Stimulated activated CD8-positive, alpha-beta memory T cell treated with anti-CD3 and anti-CD28 coated beads, Interleukin-12 subunit alpha, Interleukin-12 subunit beta, amount 100 ng/mL, for 4 hours (primary cell): ENCODE measurements around the gene MAD1L1.

ENCODE experiments used
- DNase-seq: peaks from one replicate; pipeline ENCODE4 v3.0.0-alpha.2; 2020; ENCODE audit warnings: low read depth

MAD1L1 gene

GRCh38 chr7:2029211-2029905, 203.4 kb downstream of the MAD1L1 start:
- DNase-seq = no peak

- DNase-seq = no peak
These were observed 204.0 kb downstream of the MAD1L1 start for GRCh38 chr7:2028733-2029132.

DNA sequence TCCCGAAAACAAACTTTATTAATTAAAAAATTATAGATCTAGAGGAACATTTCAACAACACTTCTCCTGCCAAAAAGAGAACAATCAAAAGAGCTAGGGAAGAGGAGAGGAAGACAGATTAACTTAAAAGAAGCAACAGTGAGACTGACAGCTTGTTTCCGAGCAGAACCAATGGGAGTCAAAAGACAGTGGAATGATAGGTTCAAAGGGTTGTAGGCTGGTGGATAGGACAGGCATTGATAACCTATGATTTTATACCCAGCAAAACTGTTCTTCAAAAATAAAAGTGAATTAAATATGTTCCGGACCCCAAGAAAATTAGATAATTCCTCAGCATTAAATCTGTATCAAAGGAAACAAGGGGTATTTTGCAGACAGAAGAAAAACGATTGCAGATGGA, 207.6 kb downstream of the MAD1L1 start:
- no peak for DNase-seq

DNA sequence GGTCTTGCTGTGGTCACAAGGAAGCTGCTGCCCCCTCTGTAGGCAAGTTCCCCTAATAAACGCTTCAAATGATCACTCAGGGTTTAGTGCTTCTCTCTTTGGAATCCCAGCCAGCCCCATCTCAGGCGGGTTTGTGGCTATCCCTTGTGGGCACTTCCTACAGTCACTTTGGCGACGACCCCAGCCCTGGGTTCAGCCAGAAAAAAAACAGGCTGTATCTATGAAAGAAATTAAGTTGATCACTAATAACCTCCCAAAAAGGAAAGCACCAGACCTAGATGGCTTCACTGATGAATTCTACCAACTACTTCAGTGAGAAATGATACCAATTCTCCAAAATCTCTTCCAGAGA, 208.2 kb downstream of the MAD1L1 start:
- DNase-seq = no peak

DNA sequence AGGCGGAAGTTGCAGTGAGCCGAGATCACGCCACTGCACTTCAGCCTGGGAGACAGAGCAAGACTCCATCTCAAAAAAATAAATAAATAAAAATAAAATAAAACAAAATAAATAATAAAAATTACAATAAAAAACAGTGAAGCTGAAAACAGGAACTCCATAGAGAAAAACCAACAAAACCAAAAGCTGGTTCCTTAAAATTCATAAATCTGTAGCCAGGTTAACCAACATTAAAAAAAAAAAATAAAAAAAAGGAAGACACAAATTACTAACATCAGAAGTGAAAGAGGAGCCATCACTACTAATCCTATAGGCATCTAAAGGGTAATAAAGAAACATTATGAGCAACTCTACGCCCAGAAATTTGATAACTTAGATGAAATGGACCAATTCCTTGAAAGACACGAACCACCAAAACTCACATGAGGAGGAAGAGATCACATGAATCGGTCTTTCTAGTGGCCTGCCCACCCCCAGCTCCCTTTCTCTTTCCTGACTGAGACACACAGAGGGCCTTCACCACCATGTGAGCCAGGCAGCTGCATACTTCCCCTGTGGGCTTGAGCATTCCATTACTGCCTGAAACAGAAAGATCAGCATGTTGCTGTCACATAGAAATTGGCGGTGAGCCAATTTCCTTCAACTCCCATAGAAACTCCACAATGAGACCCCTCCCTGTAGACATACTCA, 208.7 kb downstream of the MAD1L1 start:
- no peak for DNase-seq

DNA sequence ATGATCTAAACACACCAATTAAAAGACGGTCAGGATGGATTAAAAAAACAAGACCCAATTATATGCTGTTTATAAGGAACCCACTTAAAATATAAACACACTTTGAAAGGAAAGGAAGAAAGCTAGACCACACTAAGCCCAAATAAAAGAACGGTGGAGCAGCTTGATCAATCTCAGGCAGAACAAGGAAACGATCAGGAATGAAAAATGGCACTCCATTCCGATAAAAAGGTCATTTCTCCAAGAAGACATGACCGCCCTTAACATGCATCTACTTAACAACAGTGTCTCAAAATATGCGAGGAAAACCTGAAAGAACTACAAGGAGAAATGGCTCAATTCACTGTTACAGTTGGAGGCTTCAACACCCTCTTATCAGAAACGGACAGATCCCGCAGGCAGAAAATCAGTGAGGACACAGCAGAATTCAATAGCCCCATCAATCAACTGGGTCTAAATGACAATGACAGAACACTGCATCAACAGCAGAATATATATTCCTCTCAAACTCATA, 210.0 kb downstream of the MAD1L1 start:
- no peak for DNase-seq

GRCh38 chr7:2022021-2022409, 210.7 kb downstream of the MAD1L1 start:
- no peak for DNase-seq

- DNase-seq = peak; percentile 41
These were observed 212.8 kb downstream of the MAD1L1 start for GRCh38 chr7:2019711-2020511.

DNA sequence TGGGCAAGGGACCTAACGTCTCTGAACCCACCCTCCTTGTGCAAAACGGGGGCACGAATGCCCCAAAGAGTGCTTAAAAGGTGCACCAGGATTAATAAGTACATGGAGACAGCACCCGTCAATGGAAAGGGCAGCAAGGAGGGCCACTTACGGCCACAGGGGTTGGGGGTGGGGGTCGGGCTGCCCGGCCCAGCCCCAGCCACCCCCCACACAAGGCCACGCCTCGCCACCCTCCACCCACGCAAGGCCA, 213.4 kb downstream of the MAD1L1 start:
- no peak for DNase-seq

GRCh38 chr7:2018569-2019460, 213.9 kb downstream of the MAD1L1 start:
- DNase-seq = no peak

GRCh38 chr7:2017914-2018568, 214.7 kb downstream of the MAD1L1 start:
- DNase-seq = no peak

GRCh38 chr7:2017481-2017891, 215.3 kb downstream of the MAD1L1 start:
- no peak for DNase-seq

GRCh38 chr7:2016761-2017480, 215.8 kb downstream of the MAD1L1 start:
- DNase-seq = no peak

- no peak for DNase-seq
These were observed 216.6 kb downstream of the MAD1L1 start for GRCh38 chr7:2016021-2016631.

DNA sequence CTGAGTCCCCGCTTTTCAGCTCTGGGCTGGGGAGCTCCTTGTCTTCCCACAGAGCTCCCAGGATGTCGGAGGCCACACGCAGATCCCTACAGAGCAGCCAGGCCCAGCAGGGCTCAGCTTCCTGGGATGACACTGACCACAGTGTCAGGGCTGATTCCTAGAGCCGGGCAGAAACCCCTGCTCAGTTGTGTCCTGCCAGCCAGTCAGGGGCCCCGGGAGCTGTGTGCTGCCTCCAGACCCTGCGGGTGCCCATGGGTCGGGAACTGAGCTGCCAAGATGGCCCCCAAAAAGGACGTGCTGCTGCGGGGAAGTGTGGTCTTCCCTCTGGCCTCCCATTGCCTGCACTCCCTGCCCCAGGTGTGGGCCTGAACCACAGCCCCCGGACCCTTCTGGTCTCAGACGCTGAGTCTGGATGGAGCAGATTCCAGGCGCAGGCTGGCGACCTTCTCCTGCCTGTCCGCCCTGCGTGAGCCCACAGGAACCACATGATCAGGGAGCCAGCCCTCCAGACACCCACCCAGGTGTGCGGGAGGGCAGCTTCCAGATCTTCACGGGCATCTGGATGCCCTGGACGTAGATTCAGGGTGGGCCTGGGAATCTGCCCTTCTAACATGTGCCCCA, 217.4 kb downstream of the MAD1L1 start:
- no peak for DNase-seq

GRCh38 chr7:2014391-2015241, 218.1 kb downstream of the MAD1L1 start:
- no peak for DNase-seq

GRCh38 chr7:2013381-2014311, 219.1 kb downstream of the MAD1L1 start:
- DNase-seq = no peak

DNA sequence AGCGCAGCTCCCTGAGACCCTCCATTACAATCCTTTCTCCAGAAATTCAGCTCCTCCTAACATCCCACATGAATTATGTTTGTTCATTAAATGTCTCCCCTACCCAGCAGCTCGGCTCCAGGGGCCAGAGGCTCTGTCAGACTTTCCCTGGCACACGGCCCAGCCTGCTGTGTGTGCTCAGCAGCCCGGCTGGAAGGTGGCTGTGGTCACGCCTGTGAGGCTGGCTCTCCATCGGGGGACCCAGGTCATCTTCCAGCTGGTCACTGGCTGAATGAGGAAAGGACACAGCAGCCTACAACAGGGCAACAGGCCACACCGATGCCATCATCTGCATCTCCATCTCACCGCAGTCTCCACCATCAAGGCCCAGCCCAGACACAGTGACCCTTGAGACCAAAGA, 219.8 kb downstream of the MAD1L1 start:
- no peak for DNase-seq
